Gastroesophageal sphincter (tissue), 4 donors: Measurements from ENCODE around the gene FGF10. TPM values are rescaled to one million over a fixed set of nuclear protein-coding genes. Genes with fewer than 3 reads are reported as not detected.

Source experiments
- ATAC-seq: fragments of 150-250 bp; one replicate; pipeline ENCODE4 v1.9.1; 2016; ENCODE audit warnings: mild to moderate bottlenecking, moderate library complexity
- H3K27ac ChIP-seq, 4 donors: fragments of 200-600 bp; sonication (generic) in 3 of 4; 1 replicate in 3 of 4; 2 replicates in 1 of 4; pipeline ENCODE4 v1.5.1; 2016 to 2019
- H3K27me3 ChIP-seq: fragments of 200-600 bp; sonication (generic); one replicate; pipeline ENCODE4 v1.5.1; 2019
- H3K36me3 ChIP-seq, 2 donors: fragments of 200-600 bp; sonication (generic); one replicate each; pipeline ENCODE4 v1.5.1; 2019; ENCODE audit warnings: control low read depth in 1 of 2
- H3K4me1 ChIP-seq, 3 donors: fragments of 200-600 bp; sonication (generic); 1 replicate in 2 of 3; 2 replicates in 1 of 3; pipeline ENCODE4 v1.5.1; 2016 to 2019; ENCODE audit warnings: control low read depth in 2 of 3
- H3K4me3 ChIP-seq, 2 donors: fragments of 200-600 bp; sonication (generic); one replicate each; pipeline ENCODE4 v1.5.1; 2019; ENCODE audit warnings: mild to moderate bottlenecking in 1 of 2, moderate library complexity in 1 of 2
- H3K9me3 ChIP-seq, 3 donors: fragments of 200-600 bp; sonication (generic); one replicate each; pipeline ENCODE4 v1.5.1; 2017 to 2019; ENCODE audit warnings: control low read depth in 2 of 3
- CTCF ChIP-seq, 4 experiments: fragments of 200-600 bp in 2 of 4; fragments of 450-650 bp in 2 of 4; sonication (generic) in 1 of 4; IDR thresholded peaks; one replicate each; pipeline ENCODE4 v1.5.1; 2017 to 2019; ENCODE audit warnings: antibody characterized with exemption in 4 of 4, mild to moderate bottlenecking in 2 of 4, moderate library complexity in 2 of 4
- EP300 ChIP-seq: sonication (generic); formaldehyde crosslinking; IDR thresholded peaks from one replicate; pipeline ENCODE4 v1.6.1; 2017; ENCODE audit warnings: antibody characterized with exemption, mild to moderate bottlenecking
- POLR2A ChIP-seq, 2 donors: fragments of 450-650 bp; IDR thresholded peaks; one replicate each; pipeline ENCODE4 v1.6.1; 2017; ENCODE audit warnings: antibody characterized with exemption in 2 of 2, mild to moderate bottlenecking in 2 of 2, moderate library complexity in 1 of 2
- POLR2AphosphoS5 ChIP-seq: sonication (generic); formaldehyde crosslinking; IDR thresholded peaks from one replicate; pipeline ENCODE4 v1.6.1; 2017; ENCODE audit warnings: antibody characterized with exemption
- WGBS, 2 donors: methylation state at CpG; one replicate each; pipeline ENCODE4 v1.1.5; 2018; ENCODE audit warnings: low coverage in 1 of 2; 5-methylcytosine and 5-hydroxymethylcytosine counted together
- total RNA-seq, 4 donors: library from RNA; depleted of rRNA; stranded (reverse); fragments of >200 nt; gene quantifications; one replicate each; pipeline ENCODE4 v1.1.0, GENCODE V29; 2016

FGF10 gene
- total RNA-seq, 4 donors from 2014 or later, result 2.0 to 33.7 (median 5.5) TPM

GRCh38 chr5:44398382-44398781 is 9.2 kb upstream of the FGF10 start:
- ATAC-seq, result no peak
- TF ChIP-seq POLR2AphosphoS5, result no peak
- TF ChIP-seq CTCF (IDR thresholded peaks at IDR 0.05), result no peak
- TF ChIP-seq POLR2A (IDR thresholded peaks at IDR 0.05), result no peak
- no peak for TF ChIP-seq EP300
- Histone ChIP-seq H3K27me3 (no peaks in the 10 kb centered on the region), H3K4me3 (no peak overlapping the region), H3K9me3 (no peaks in the 10 kb centered on the region), H3K27ac (no peak overlapping the region), H3K36me3 (no peaks in the 10 kb centered on the region), H3K4me1 (no peaks in the 10 kb centered on the region)

- no peaks in the 10 kb centered on the region for H3K4me1 ChIP-seq
- no peaks in the 10 kb centered on the region for H3K36me3 ChIP-seq
- TF ChIP-seq CTCF (IDR thresholded peaks at IDR 0.05) (no peak), POLR2AphosphoS5 (no peak), POLR2A (IDR thresholded peaks at IDR 0.05) (no peak), EP300 (no peak)
- no peak for ATAC-seq
- H3K27ac ChIP-seq, result no peak overlapping the region
- no peaks in the 10 kb centered on the region for H3K9me3 ChIP-seq
- H3K4me3 ChIP-seq, result no peak overlapping the region
- WGBS, 2 donors, result 63 to 82% methylated on average over 3 of the region's 3 CpGs
- no peaks in the 10 kb centered on the region for H3K27me3 ChIP-seq
These were observed 7.1 kb upstream of the FGF10 start for GRCh38 chr5:44396312-44396711.

GRCh38 chr5:44390351-44390750 is 1.1 kb upstream of the FGF10 start:
- Histone ChIP-seq H3K27me3 (peaks cover 32% of the 10 kb centered on the region), H3K4me1 (peaks cover 0 to 33% (median 0%) of the 10 kb centered on the region in 3 donors), H3K36me3 (no peaks in the 10 kb centered on the region), H3K9me3 (no peaks in the 10 kb centered on the region), H3K4me3 (no peak overlapping the region), H3K27ac (peak overlapping the region in 1 of 4 donors; percentile 67)
- 40 to 69% methylated on average over 1 to 2 of the region's 2 CpGs for WGBS, 2 donors
- no peak for TF ChIP-seq POLR2A (IDR thresholded peaks at IDR 0.05)
- ATAC-seq, result no peak

- ATAC-seq, result no peak
- peak overlapping the region in 3 of 4 donors; percentile 54 to 70 (median 67) for H3K27ac ChIP-seq
- no peaks in the 10 kb centered on the region for H3K9me3 ChIP-seq
- 21 to 23% methylated on average over 4 to 5 of the region's 5 CpGs for WGBS, 2 donors
- H3K27me3 ChIP-seq, result peaks cover 37% of the 10 kb centered on the region
- H3K4me3 ChIP-seq, result peak overlapping the region; percentile 42 to 57
- TF ChIP-seq EP300, result no peak
- no peak for TF ChIP-seq POLR2AphosphoS5
- no peak for TF ChIP-seq CTCF (IDR thresholded peaks at IDR 0.05)
- no peak for TF ChIP-seq POLR2A (IDR thresholded peaks at IDR 0.05)
- H3K36me3 ChIP-seq, result no peaks in the 10 kb centered on the region
- peaks cover 0 to 33% (median 0%) of the 10 kb centered on the region in 3 donors for H3K4me1 ChIP-seq
These were observed 563 bp upstream of the FGF10 start for GRCh38 chr5:44389823-44390143.

- TF ChIP-seq EP300 (no peak), POLR2AphosphoS5 (no peak), CTCF (IDR thresholded peaks at IDR 0.05) (no peak), POLR2A (IDR thresholded peaks at IDR 0.05) (no peak)
- H3K4me3 ChIP-seq, result peak overlapping the region; percentile 42 to 57
- H3K4me1 ChIP-seq, result peaks cover 0 to 33% (median 0%) of the 10 kb centered on the region in 3 donors
- 0 to 2% methylated on average over 2 to 17 of the region's 27 CpGs for WGBS, 2 donors
- H3K9me3 ChIP-seq, result no peaks in the 10 kb centered on the region
- ATAC-seq, result peak; percentile 35
- H3K27me3 ChIP-seq, result peaks cover 38% of the 10 kb centered on the region
- no peaks in the 10 kb centered on the region for H3K36me3 ChIP-seq
- H3K27ac ChIP-seq, result peak overlapping the region in 3 of 4 donors; percentile 54 to 70 (median 67)
These were observed 715 bp downstream of the FGF10 start for GRCh38 chr5:44388321-44389089.
